Activated CD4-positive, alpha-beta T cell treated with anti-CD3 and anti-CD28 coated beads, Interleukin-2, Interleukin-6, amounts not matched to agents 100 ng/mL and 50 ng/mL, durations not matched to agents 16 hours and 8 hours (primary cell): ENCODE measurements around the gene NOVA2.
"Not testable (repeated sequence)": the region's sequence is repeated elsewhere in the genome, so short reads cannot be mapped to it uniquely, and the experiment has no call there.

ENCODE experiments used
- DNase-seq: peaks from one replicate; pipeline ENCODE4 v3.0.0-alpha.2; 2020

Gene NOVA2

DNA sequence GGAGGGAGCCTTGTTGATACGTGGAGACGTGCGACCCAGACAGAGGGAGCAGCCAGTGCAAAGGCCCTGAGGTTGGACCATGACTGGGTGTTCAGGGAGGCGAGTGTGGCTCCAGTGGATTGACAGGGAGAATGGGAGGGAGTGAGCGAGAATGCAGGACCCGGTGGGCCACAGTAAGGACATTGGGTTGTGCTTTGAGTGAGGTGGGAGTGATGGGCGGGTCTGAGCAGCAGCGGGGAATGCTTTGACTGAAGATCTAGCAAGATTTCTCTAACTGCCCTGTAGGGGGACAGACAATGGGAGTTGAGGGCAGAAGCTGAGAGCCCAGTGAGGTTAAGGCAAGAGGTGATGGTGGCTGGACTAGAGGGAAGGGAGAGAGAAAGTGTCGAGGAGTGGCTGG is 51.4 kb downstream of the NOVA2 start:
- peak; percentile 27 for DNase-seq

DNA sequence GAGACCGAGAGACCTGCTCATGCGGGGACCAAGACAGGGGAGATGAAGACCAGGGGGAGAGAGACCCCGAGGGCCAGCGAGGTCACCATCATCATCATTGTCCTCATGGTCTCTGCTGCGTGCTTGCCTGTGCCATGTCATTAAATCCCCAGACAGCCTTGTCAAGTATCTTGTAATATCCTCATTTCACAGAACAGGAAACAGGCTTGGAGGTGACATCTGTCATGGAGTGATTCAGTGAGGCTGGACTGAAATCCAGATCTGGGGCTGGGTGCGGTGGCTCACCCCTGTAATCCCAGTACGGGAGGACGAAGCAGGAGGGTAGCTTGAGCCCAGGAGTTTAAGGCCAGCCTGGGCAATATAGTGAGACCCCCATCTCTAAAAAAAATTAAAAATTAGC is 53.2 kb downstream of the NOVA2 start:
- peak; percentile 56 for DNase-seq

DNA sequence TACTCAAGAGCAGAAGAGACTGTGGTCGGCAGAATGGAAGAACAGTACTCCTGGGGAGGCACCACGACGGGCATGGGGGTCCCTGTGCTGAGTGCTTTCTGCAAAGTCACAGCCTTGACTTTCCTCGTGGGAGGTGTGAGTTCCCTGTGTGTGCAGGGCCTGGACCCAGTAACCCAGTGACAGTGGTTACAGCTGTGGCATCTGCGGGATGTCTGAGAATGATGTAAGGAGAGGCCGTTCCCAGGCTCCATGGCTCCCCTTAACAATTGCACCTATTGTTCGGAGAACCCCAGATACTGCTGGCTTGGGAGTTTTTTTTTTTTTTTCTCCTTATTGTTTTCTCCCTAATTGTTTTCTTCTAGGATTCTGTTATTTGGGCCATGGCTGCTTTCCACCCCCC is 54.0 kb downstream of the NOVA2 start:
- DNase-seq = no peak

DNA sequence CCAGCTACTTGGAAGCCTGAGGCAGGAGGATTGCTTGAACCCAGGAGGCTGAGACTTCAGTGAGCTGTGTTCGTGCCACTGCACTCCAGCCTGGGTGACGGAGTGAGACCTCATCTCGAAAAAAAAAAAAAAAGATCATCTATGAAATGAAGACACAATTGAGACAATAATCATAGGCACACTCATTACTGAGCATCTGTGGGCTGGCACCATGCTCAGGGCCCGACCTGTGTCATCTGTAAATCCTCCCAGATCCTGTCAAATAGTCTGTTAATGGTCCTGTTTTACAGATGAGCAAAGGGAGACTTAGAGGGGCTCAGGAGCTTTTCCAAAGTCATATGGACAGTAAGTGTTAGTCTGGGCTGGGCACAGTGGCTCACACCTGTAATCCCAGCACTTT is 54.9 kb downstream of the NOVA2 start:
- peak; percentile 35 for DNase-seq

DNA sequence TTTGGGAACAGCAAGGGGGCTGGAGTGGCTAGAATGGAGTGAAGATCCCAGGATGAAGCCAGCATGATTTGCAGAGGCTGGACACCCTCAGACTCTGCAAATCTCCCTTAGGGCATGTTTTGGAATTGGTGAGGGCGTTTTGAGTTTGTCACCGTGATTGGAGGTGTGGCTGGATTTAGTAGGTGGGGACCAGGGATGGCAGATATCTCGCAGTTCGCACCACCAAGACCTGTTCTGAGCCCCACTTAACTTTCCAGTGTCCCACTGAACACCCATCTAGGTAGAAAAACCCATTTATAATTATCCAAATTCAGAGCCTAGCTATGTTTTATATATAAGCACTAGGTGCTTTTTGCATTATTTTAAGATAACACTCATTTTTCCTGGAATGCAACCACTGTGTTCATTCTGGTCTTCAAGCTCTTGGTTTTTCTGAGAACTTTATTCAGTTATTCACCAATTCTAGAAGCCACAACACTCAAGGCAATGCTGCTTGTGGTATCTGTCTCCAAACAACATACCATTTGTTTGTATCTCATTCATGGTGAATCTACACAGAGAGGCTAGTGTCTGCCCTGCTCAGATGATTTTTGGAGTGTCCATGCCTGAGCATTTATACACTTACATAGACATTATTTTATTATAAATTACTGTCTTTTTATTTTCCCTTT is 56.1 kb downstream of the NOVA2 start:
- peak; percentile 62 for DNase-seq

DNA sequence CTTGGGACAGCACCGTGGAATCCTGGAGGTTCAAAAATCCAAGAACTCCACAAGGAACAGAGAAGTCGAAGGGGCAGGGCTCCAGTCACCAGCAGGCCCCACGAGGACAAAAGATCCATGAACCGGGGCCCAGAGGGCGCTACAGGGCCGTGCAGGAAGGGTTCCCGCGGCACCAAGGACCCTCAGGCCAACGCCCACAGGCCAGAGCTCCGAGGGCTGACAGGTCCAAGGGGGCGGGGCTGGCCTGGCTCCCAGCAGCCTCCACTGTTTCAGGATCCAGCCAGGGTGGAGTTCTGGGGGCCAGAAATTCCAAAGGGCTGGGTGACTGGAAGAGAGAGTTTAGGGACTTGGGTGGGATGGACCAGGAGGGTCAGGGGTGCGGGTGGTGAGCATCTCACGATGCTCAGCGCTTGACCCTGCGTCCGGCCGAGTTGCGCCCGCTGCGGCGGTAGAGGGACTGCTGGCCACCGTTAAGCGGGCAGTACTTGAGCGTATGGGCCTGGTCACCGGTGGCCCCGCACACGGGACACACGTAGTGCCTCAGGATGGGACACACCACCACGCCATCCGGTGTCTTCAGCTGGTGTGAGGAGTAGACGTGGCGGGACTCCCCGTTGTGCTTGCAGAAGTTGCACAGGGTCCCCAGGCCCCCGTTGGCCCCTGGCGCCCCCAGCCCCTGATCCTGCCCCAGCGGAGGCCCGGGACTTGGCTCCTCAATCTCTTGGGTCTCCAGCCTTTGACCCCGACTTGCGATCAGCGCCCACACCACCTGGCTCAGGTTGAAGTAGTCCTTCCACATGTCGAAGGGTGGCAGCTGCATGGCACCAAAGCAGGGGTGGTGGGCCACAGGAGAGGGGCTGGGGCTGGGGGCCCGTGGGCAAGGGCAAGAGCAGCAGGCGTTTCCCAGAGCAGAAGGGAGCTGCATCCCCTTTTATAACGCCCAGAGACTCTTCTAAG is 59.5 kb downstream of the NOVA2 start, which contains the start of gene NANOS2:
NANOS2 (minus strand) TSS at position 905 of the 957 bp plus-strand sequence; CDS start at position 820, 85 bp downstream.
- peak; percentile 42 for DNase-seq

DNA sequence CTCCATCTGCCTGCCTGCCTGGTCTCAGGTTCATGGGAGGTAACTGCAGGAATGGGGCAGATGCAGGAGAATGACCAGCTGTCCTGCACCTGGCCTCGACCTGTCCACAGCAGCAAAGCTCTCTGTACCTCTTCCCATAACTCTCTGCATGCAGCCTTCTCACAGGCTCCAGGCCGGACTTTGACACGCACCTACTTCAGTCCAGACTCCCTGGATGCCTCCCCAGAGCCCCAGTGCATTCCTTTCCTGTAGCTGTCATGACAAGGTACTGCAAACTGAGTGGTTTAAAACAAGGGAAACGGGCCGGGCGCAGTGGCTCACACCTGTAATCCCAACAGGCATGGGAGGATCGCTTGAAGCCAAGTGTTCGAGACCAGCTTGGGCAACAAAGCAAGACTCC is 62.4 kb downstream of the NOVA2 start:
- DNase-seq = no peak

DNA sequence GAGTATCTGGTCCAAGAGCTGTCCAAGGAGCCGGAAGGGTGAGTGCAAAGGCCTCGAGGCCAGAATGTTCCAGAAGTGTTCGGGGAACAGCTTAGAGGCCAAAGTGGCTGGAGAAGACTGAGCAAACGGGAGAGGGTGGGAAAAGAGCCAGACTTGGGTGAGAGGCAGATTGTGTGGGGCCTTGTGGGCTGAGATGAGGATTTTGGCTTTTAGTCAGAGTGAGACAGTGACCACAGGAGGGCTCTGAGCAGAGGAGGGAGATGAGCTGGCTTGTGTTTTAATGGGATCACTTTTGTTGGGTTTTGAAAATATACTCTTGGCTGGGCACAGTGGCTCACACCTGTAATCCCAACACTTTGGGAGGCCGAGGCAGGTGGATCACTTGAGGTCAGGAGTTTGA is 64.7 kb downstream of the NOVA2 start:
- no peak for DNase-seq

DNA sequence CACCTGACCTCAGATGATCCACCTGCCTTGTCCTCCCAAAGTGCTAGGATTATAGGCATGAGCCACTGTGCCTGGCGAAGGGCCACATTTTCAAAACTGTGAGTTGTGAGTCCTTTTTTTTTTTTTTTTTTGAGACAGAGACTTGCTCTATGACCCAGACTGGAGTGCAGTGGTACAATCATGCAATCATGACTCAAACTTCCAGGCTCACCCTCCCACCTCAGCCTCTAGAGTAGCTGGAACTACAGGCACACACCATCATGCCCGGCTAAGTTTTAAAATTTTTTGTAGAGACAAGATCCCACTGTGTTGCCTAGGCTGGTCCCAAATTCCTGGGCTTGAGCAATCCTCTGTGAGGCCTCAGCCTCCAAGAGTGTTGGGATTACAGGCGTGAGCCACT is 67.4 kb downstream of the NOVA2 start:
- no peak for DNase-seq

DNA sequence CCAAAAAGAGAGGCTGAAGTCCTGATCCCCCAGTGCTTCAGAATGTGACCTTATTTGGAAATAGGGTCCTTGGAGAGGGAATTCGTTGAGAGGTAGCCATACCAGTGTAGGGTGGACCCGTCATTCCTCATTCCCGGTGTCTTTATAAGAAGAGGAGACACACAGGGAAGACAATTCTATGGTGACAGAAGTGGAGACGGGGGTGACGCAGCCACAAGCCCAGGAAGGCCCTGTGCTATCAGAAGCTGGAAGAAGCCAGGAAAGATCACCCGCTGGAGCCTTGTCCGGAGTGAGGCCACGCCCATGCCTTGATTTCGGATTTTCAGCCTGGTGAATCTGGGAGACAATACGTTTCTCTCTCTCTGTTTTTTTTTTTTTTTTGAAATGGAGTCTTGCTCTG is 68.7 kb downstream of the NOVA2 start:
- DNase-seq = no peak

DNA sequence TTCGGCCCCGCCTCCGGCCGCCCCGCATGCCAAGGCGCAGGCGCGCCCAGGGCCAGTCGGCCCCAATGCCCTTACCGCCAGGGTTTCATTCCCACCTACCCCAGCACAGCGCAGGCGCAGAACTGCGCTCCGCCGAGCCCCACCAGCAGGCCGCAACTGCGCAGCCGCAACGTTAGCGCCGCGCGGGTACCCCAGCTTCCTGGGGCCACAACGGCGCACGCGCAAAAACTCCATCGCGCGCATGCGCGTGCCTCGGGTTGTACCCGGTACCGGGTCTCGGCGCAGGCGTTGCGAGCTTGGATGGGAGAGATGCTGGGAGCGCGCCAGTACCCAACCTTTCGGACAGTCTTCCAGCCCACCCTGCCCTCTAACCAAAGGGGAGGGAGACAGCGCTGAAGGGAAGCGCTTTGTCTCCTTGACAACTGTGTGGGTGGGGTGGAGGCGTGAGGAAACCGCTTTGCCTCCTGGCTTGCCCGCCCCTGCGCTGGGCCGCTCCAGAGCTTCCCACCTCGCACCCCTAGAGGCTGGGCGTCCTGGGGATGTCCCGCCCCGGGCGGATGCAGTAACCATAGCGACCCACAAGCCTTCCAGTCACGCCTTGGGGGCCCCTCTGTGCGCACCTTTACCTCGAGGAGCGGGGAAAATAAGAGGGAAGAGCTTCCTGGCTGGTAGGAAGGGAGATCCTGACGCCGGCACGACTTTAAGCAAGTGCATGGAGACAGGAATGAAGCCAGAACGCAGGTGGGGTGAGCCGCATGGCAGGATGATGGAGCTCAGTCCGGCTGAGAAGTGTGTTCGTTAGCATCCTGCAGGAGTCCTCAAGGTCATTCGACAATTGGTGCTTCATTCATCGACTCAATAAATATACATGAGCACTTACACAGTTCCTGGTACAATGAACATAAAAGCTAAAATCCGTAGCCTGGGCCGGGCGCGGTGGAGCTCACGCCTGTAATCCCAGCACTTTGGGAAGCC is 70.7 kb downstream of the NOVA2 start:
- DNase-seq = peak; percentile 100

DNA sequence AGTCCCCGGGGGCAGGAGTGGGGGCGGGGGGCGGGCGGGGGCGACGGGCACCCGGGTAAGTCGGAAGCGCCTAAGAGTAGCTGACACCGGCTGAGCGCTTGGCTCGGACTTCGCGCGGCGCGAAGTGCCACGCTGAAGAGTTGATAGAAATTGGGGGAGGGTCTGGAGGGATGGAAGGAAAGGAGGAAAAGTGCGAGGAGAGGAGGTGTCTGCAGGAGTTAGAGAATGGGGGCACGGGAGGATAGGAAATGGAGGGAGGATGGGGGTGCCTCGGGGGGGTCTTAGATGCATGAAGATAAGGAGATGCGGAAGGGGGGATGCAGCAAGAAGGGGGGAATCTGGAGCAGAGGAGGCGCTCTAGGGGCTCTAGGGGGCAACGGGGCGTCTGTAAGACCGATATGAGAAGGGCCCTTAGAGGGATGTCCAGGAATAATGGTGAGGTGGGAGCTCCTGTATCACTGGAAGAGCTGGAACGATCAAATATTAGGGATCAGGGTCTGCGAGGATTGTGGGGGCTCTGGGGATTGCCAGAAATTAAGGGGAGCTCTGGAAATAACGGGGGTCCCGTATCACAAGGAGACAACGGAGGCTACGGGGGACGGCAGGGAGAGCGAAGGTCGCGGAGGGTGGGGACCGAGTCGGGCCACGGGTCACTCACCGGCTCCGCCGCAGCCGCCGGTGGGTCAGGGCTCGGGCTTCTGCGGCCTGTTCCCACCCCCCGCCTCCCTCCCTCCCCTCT is 71.6 kb downstream of the NOVA2 start, which contains the start of gene MYPOP:
MYPOP (minus strand) TSS at position 702 of the 739 bp plus-strand sequence. CDS start 840 bp downstream, outside the sequence.
- no peak for DNase-seq

DNA sequence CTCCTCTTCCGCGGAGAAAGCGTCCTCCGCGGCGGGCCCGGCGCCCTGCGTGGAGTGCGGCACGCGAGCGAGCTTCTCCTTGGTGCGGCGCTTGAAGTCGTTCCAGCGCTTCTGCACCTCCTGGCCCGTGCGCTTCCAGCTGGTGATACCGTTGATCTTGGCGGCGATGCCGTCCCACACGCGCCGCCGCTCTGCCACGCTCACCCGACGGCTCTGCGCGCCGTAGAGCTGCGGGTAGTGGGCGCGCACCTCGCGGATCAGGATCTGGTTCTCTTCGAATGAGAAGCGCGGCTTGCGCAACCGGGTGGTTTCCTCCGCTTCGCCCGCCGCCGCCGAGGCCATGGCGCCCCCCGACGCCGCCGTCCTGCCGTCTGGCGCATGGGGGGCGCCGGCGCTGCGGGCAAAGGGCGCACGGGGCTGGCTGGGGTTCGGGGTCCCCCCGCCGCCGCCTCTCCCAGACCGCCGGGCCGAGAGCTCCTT is 72.2 kb downstream of the NOVA2 start:
- DNase-seq = peak; percentile 42

DNA sequence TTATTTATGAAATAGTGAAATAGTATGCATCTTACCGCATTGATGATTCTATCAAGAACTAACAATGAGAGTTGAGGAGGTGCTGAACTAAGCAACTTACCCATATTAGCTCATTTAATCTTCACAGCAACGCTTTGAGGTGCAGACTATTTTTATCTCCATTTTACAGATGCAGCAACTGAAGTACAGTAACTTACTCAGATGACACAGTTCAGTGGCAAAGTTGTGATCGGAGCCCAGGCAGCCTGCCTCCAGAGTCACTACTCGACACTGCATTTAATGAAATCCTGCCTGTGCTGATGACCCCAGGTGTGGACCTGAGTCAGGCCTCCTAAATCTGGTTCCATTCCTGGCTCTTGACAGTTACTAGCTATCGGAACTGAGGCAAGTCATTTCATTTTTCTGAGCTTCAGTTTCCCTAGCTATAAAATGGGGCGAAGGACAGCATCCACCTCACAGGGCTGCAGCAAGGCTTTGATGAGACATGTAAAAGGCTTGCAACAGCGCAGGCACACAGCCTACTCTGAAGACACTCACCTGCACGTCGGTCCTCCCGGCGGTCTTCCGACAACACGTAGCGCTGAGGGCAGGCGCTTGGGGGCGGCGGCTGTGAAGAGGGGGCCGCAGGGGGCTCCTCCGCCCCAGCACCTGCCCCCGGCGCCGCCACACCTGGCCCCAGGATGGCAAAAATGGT is 72.8 kb downstream of the NOVA2 start:
- no peak for DNase-seq

DNA sequence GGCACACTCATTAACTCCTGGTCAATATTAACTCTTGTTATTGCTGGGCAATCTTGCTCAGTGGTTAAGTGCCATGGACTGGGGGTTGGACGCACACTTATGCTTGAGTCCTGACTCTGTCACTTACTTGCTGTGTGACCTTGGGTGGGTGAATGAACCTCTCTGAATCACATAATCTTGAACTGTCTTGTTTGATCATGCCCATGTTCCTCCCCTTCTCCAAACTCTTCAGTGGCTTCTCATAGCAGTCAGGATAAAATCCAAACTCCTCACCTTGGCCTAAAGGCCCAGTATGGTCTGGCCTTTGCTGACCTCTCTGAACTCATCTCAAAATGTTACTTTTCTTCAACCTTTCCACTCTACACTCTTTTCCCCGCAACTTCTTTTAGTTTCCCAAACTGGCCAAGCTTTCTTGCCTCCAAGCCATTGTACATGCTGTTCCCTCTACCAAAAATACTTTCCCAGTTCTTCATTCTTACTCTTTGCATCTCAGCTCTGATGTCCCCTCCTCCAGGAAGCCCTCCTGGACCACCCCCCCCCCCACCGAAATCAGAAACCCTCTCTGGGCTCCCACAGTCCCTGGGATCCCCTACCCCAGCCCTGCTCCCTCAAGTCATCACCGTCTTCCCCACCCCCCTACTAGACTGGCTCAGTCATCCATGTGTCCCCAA is 73.6 kb downstream of the NOVA2 start:
- no peak for DNase-seq

DNA sequence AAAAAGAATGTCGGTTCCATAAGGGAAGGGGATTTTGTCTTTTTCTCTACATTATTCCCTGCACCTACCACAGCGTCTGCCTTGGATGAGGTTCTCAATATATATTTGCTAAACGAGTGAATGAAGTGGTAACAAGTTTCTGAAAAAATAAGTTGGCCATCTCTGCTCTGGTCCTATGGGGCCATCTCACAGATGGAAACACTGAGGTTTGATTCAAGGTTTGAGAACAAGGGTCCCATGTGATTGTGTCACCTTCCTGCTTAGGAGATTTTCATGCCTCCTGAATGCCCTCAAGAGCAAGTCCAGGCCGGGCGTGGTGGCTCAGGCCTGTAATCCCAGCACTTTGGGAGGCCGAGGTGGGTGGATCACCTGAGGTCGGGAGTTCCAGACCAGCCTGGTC is 74.4 kb downstream of the NOVA2 start:
- DNase-seq = no peak

DNA sequence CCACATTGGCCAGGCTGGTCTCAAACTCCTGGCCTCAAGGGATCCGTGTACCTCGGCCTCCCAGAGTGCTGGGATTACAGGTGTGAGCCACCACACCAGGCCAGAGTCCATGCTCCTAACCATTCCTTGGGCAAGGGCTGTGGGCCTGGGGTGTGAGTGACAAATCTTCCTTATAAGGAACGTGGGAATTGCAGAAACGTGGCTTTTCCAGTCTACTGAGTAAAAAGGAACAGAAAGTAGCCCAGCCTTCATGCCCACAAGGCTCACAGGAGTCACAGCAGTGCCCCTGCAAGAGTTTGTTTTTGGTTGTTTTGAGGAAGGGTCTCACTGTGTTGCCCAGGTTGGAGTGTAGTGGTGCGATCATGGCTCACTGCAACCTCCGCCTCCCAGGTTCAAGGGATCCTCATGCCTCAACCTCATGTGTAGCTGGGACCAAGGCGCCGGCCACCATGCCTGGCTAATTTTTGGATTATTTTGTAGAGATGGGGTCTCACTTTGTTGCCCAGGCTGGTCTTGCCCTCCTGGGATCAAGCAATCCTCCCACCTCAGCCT is 76.3 kb downstream of the NOVA2 start:
- no peak for DNase-seq

DNA sequence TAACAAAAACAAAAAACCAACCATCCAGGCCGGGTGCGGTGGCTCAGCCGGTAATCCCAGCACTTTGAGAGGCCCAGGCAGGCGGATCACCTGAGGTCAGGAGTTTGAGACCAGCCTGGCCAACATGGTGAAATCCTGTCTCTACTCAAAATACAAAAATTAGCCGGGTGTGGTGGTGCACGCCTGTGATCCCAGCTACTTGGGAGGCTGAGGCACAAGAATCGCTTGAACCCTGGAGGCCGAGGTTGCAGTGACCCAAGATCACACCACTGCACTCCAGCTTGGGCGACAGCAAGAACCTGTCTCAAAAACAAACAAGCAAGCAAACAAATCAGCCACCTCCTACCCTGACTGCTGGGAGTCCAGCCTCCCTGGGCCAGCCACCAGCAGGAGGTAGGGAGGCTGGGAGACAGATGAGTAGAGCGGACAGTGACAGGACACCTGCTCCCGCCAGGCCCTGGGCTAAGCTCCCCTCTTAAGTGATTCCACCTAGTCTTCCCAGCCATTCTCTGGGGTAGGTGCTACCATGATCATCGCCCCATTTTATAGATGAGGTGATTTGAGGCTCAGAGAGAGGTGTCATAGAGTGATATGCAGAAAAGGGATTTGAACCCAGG is 77.6 kb downstream of the NOVA2 start:
- not testable (repeated sequence) for DNase-seq

DNA sequence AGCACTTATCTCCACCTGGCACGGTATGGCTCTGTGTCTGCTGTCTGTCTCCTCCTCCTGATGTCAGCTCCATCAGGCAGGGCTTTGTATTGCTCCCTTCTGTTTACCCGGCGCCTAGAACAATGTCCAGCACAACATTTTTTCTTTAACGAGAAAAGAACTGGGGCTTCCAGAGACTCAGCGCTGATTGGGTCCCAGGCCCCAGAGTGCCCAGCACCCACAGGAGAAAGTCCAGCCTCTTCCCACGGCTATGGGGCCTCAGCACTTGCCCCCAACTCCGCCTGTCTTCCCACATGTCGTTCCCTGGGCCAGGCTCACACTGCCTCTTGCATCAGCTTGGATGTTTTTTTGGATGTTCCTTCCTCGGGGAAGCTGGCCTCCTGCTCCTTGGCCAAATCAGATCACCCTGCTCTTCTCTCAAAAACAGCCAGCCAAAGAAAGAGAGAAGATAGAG is 78.1 kb downstream of the NOVA2 start:
- no peak for DNase-seq

DNA sequence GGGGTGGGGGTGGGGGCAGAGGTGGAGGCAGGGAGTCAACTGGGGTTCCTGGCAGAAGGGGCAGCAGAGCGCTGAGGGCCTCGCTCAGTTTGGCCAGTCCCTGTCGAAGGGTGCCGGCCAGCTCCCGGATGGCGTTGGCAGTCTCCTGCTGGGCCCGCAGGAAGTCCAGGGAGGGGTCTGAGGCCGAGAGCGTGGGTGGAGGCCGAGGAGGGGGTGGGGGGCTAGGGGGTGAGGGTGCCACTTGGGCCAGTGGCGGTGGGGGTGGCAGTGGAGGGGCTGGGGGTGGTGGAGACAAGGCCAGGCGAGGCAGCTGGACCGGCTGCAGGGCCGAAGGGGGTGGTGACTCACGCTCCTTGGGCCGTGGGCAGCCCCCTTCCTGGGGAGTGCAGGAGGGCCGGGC is 82.8 kb downstream of the NOVA2 start:
- DNase-seq = no peak
